DMS153 treated with DMSO at 0.1 percent for 48 hours (cell line): ENCODE results near the gene INPP4B.

ENCODE experiments used
- DNase-seq: peaks from one replicate; lab custom pipeline; 2025; ENCODE audit not compliant: unreplicated experiment; lab: John Stamatoyannopoulos, UW

INPP4B gene

GRCh38 chr4:142316025-142316424, 530.1 kb downstream of the INPP4B start:
- DNase-seq, result no peak

DNA sequence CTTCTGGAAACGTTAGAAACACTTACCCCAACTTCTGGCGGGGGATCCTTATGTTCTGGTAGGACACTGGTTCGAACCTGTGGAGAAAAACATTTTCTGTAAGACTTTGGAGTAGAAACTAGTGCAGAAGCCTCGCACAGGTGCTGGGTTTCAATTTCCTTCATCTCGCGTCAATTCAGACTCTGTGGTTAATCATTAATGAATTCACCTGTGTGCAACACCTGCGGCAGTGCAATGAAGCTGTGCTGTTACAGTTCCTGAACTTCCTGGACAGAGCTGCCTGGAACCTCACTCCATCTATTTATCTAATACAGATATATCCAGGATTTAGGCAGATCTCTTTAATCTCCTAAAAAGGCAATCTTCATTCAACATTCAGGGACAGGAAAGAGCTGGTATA, 531.4 kb downstream of the INPP4B start:
- no peak for DNase-seq

DNA sequence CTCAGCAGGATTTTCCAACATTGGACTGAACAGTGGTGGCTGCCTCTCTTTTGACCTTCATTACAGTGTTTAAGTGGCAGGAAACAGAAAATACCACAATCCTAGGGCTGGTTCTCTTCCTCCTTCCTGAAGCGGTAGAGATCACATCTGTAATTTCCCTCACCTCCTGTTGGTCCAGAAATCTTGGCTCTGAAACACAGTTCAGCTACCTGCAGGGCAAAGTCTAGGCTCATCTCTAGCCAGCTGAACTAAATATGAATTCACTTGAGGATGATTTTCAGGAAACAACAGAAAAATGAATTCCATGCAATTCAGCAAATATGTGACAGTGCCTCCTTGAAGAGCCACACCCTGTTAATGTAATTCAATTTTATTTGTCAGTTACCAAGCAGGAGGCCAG, 531.9 kb downstream of the INPP4B start:
- no peak for DNase-seq

- DNase-seq, result no peak
These were observed 533.7 kb downstream of the INPP4B start for GRCh38 chr4:142312391-142312790.

- no peak for DNase-seq
These were observed 534.2 kb downstream of the INPP4B start for GRCh38 chr4:142311916-142312315.

GRCh38 chr4:142309772-142310171, 536.3 kb downstream of the INPP4B start:
- DNase-seq, result no peak

DNA sequence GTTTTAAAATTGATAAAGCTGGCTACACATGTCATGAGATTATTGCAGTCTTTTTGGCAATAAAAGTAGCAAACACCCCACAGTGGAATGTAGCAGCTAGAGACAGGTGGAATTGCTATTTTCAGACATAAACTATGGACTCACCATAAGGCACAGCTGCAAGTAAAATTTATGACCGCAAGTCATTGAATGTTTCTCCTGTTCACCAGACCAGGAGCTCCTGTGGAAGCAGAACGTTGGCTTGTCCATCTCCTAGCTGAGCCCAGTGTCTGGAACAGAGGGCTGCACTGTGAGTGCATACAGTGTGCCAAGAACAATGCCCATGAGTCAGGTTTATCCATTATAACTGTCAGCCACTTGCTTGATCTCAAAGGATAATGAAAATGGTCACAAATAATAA, 538.2 kb downstream of the INPP4B start:
- DNase-seq, result no peak

DNA sequence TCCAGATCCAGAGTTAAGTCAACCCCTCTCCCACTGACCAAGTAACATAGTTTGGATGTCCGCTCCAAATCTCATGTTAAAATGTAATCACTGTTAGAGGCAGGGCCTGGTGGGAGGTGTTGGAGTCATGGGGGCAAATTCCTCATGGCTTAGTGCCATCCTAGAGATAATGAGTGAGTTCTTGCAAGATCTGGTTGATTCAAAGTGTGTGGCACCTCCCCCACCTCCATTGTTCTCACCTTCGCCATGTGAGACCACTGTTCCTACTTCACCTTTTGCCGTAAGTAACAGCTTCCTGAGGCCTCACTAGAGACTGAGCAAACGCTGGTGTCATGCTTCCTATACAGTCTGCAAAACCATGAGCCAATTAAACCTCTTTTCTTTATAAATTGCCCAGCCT, 548.8 kb downstream of the INPP4B start:
- DNase-seq, result no peak

- no peak for DNase-seq
These were observed 552.6 kb downstream of the INPP4B start for GRCh38 chr4:142293536-142293935.

GRCh38 chr4:142292231-142292630, 553.9 kb downstream of the INPP4B start:
- no peak for DNase-seq

DNA sequence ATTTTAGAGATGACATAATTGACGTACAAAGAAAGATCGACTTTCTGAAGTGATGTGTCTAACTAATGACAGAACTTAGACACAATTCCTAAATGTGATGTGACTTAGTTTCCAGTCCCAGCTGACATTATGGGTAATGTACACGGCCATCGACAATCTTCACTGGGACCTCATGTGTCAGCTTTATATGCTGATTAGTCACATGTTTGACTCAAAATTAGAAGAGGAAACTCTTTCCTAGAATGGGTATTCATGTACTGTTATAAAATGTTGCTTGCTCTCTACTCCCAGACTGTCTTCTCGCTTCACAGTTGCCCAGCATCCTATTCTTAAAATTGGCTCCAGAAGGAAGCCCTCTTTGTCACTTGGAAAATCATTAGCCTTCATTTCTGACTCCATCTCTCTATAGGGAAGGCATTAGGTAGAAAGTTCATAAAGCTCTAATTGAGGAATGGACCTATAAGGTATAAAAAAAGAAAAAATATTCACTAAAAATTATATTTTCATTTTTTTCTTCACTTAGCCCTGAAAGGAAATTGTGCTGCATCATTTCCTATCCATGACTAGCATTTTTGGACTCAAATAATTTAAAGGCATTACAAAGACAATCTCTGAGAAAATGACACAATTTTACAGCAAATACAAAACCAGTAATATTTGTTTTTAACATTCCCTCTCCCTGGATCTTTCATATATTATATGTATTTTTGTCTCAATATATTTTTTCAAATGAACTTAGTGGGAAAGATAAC, 554.6 kb downstream of the INPP4B start:
- DNase-seq, result no peak

- DNase-seq, result no peak
These were observed 558.7 kb downstream of the INPP4B start for GRCh38 chr4:142287371-142287770.

GRCh38 chr4:142285222-142285583, 560.9 kb downstream of the INPP4B start:
- DNase-seq, result no peak

DNA sequence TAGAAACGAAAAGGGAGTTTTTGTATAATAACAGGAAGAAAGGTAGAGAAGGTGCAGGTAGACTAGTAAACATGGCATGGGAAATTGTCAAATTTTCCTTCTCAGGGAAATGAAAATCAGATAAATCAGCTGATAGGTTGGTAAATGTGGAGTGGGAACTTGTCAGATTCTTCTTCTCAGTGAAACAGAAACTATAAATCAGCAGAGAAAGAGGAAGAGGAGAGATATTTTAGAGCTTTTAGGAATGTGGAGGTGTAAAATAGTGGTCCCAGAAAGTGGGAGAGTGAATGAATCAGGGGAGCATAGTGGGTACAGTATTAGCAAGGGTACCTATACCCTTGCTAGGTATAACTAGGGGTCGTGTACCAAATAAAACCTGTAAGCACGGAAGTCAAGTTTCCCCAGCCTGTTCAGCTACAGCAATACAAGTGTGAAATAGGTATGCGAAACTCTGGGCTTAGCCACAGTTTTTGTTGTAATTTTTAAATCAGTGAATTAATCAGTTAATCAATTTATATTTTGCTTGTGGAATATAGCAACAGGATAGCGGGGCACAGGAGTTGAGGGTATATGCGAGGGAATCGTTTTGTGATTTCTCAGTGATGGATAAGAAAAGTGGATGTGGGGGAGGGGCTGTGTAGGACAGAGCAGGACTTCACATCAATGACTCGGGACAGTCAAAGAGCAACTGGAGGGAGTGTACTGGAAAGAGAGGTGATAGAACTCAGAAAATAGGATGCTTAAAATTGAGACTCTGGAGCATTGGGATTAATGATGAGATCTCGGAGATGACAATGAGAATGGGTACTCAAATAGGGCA, 561.5 kb downstream of the INPP4B start:
- no peak for DNase-seq

- DNase-seq, result no peak
These were observed 563.1 kb downstream of the INPP4B start for GRCh38 chr4:142282870-142283431.

- no peak for DNase-seq
These were observed 564.1 kb downstream of the INPP4B start for GRCh38 chr4:142281999-142282398.

- no peak for DNase-seq
These were observed 567.4 kb downstream of the INPP4B start for GRCh38 chr4:142278663-142279062.

- DNase-seq, result no peak
These were observed 567.9 kb downstream of the INPP4B start for GRCh38 chr4:142278171-142278570.

DNA sequence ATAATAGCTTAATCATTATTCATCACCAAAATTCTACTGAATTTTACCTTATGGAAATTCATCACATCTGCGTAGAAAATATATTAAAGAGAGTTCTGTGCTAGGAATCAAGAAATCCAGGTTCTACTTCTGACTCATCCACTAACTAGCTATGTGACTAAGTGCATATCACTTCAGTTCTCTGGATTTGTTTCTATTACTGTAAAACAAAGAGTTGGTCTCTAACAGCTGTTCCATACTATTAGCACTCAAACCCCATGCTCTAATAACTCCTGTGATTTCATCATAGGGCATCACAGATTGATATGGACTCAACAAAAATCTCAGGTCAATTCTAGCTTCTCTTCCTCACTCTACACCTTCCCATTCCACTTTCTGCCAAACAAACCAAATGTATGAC, 572.0 kb downstream of the INPP4B start:
- DNase-seq, result no peak

DNA sequence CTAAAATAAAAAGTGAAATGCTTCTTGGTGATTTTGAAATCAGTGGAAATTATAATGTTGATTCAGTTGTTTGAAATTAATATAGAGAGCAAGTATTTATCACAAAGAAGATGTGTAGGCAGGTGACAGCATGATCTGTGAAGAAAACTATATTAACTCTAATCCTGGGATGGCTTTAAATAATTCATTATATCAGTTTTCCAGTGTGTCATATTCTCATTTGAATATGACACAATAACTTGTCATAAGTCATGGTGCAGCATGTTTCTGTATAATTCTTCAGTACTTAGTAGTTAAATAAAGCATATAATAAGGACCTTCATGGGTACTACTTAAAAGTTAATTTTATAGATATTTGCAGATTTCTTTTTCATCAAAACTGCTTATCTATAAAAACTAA, 573.6 kb downstream of the INPP4B start:
- no peak for DNase-seq

DNA sequence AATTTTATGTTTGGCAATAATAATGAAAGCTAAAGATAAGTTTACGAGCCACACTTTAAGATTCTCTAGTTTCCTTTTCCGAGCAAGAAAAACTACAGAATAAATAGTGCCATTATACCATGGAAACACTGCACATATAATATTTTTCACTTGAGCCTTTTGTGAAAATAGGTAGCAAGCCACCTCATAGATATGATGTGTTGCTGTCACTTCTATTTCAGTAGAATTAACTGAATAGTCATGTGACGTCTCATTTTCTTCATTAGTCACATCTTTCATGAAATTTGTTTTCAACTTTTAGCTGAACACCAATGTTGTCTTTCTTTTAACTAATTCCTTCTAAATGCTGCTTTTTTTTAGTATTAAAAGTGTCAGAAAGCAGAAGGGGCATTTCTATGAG, 574.3 kb downstream of the INPP4B start:
- no peak for DNase-seq

GRCh38 chr4:142267101-142267500, 579.0 kb downstream of the INPP4B start:
- DNase-seq, result no peak
